HL-60 (cell line): ENCODE results near the gene CTNNA3.

ENCODE experiments used
- DNase-seq, 2 experiments: peaks; one replicate each; pipeline ENCODE4 v3.0.0-alpha.2; 2010 to 2020; ENCODE audit warnings: low read depth in 1 of 2, low spot score in 1 of 2
- H3K27ac ChIP-seq: fragments of 250-450 bp; sonication (Bioruptor Pico); replicated peaks from 2 replicates; pipeline ENCODE4 v1.5.1; 2020; ENCODE audit warnings: mild to moderate bottlenecking, moderate library complexity
- H3K27me3 ChIP-seq: fragments of 250-450 bp; sonication (Bioruptor Pico); 2 replicates; pipeline ENCODE4 v1.5.1; 2021; ENCODE audit warnings: mild to moderate bottlenecking, moderate library complexity; ENCODE audit not compliant: insufficient read depth, poor library complexity, severe bottlenecking
- H3K4me3 ChIP-seq: replicated peaks from 2 replicates; pipeline ENCODE4 v1.5.1; 2011; ENCODE audit warnings: mild to moderate bottlenecking, control low read depth, low read length; ENCODE audit not compliant: insufficient read depth
- GABPA ChIP-seq: IDR thresholded peaks from 2 replicates; pipeline ENCODE4 v1.6.1; 2012; ENCODE audit warnings: low read depth
- POLR2AphosphoS5 ChIP-seq: IDR thresholded peaks from 2 replicates; pipeline ENCODE4 v1.6.1; 2012; ENCODE audit warnings: low read depth
- SPI1 ChIP-seq: IDR thresholded peaks from 2 replicates; pipeline ENCODE4 v1.6.1; 2012; ENCODE audit warnings: low read depth, mild to moderate bottlenecking, borderline replicate concordance
- TF ChIP-seq, protein P1 (sequence below): IDR thresholded peaks from one replicate; pipeline ENCODE4 v1.5.1; 2011; ENCODE audit warnings: low read length, control low read depth, inconsistent platforms; ENCODE audit not compliant: insufficient read depth
- TF ChIP-seq, protein P2 (sequence below): IDR thresholded peaks from 2 replicates; pipeline ENCODE4 v1.6.1; 2012; ENCODE audit warnings: low read depth; ENCODE audit not compliant: insufficient replicate concordance

CTNNA3 gene

DNA sequence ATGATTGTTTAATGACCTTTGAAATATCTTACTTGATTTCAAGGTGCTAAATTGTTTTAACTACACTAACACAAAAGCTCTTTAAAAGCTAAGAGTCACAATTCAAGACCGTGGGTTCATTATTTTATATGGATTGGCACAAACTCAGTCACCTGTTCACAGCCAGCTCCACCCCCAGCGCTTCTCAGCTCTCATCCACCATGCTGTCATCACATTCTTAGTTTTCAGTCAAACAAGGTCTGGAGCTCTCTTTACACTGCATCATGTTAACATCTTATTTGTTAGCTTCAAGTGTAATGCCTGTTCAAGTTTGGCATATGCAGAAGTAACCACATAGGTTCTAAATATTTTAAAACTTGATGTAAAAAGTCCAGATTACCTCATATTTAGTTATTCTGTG, 951.1 kb downstream of the CTNNA3 start:
- Histone ChIP-seq H3K27me3 (no peaks in the 10 kb centered on the region), H3K4me3 (no peak overlapping the region), H3K27ac (no peak overlapping the region)
- TF ChIP-seq, protein P1, sequence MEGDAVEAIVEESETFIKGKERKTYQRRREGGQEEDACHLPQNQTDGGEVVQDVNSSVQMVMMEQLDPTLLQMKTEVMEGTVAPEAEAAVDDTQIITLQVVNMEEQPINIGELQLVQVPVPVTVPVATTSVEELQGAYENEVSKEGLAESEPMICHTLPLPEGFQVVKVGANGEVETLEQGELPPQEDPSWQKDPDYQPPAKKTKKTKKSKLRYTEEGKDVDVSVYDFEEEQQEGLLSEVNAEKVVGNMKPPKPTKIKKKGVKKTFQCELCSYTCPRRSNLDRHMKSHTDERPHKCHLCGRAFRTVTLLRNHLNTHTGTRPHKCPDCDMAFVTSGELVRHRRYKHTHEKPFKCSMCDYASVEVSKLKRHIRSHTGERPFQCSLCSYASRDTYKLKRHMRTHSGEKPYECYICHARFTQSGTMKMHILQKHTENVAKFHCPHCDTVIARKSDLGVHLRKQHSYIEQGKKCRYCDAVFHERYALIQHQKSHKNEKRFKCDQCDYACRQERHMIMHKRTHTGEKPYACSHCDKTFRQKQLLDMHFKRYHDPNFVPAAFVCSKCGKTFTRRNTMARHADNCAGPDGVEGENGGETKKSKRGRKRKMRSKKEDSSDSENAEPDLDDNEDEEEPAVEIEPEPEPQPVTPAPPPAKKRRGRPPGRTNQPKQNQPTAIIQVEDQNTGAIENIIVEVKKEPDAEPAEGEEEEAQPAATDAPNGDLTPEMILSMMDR: no peak
- TF ChIP-seq, protein P2, sequence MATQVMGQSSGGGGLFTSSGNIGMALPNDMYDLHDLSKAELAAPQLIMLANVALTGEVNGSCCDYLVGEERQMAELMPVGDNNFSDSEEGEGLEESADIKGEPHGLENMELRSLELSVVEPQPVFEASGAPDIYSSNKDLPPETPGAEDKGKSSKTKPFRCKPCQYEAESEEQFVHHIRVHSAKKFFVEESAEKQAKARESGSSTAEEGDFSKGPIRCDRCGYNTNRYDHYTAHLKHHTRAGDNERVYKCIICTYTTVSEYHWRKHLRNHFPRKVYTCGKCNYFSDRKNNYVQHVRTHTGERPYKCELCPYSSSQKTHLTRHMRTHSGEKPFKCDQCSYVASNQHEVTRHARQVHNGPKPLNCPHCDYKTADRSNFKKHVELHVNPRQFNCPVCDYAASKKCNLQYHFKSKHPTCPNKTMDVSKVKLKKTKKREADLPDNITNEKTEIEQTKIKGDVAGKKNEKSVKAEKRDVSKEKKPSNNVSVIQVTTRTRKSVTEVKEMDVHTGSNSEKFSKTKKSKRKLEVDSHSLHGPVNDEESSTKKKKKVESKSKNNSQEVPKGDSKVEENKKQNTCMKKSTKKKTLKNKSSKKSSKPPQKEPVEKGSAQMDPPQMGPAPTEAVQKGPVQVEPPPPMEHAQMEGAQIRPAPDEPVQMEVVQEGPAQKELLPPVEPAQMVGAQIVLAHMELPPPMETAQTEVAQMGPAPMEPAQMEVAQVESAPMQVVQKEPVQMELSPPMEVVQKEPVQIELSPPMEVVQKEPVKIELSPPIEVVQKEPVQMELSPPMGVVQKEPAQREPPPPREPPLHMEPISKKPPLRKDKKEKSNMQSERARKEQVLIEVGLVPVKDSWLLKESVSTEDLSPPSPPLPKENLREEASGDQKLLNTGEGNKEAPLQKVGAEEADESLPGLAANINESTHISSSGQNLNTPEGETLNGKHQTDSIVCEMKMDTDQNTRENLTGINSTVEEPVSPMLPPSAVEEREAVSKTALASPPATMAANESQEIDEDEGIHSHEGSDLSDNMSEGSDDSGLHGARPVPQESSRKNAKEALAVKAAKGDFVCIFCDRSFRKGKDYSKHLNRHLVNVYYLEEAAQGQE: no peak
- TF ChIP-seq POLR2AphosphoS5 (no peak), GABPA (no peak)
- no peak for DNase-seq

DNA sequence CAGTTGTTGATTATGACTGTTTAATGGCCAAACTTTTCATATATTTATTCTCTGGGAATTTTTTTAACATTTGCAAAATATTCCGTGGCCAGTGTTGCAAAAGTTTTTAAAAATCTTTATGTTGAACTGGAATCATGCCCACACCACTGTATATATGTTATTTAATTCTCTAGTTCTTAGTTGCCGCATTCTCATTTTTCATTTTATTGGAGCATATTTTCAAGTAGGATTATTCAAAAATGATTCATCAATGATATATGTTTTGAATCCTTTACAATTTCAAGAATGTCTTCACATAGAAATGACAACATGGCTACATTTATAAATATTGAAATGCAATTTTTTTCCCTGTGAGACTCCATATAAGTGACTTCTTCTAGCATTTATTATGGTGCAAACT, 958.8 kb downstream of the CTNNA3 start:
- Histone ChIP-seq H3K4me3 (no peak overlapping the region), H3K27me3 (no peaks in the 10 kb centered on the region), H3K27ac (no peak overlapping the region)
- DNase-seq: no peak
- no peak for TF ChIP-seq POLR2AphosphoS5
- TF ChIP-seq GABPA: no peak
- no peak for TF ChIP-seq SPI1
- TF ChIP-seq, protein P1: no peak
- TF ChIP-seq, protein P2: no peak

DNA sequence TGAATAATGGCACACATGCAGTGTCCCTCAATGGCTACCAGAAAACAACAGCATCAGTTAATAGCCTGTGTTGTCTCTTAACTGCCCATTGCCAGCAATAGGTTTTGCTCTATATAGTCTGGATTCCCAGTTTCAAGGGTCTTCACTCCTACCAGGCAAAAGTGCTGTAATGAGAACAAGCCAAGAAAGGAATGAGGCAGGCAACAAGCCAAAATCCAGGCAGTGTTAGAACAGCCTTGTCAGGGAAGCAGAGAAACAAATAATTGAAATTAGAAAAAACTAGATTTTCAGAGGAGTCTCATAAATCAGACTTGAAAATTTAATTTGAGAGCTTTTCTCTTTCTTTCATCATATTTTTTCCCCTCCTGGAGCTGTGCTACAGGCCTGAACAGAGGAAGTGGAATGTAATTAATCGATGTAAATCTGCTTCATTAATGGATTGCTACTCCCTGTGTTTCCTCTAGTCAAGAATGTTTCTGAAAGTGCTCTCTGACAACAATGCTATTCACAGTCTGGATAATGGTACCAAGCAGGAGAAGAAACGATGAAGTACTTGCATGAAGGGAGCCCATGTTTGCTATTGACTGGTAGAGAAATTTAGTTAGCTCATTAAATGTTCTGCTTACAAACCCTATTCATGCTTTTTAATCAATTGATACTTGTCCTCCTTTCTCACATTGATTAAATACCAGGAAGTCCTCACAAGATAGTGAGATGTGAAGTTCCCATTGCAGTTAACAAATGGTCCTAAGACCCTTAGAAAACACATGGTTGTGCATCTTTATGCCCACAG, 972.2 kb downstream of the CTNNA3 start:
- Histone ChIP-seq H3K27ac (no peak overlapping the region), H3K27me3 (no peaks in the 10 kb centered on the region), H3K4me3 (no peak overlapping the region)
- TF ChIP-seq, protein P1: no peak
- TF ChIP-seq POLR2AphosphoS5: no peak
- TF ChIP-seq, protein P2: no peak
- TF ChIP-seq SPI1: no peak
- no peak for TF ChIP-seq GABPA
- no peak for DNase-seq
